ENCODE measurements around the gene IGFBP4.

Gene IGFBP4

DNA sequence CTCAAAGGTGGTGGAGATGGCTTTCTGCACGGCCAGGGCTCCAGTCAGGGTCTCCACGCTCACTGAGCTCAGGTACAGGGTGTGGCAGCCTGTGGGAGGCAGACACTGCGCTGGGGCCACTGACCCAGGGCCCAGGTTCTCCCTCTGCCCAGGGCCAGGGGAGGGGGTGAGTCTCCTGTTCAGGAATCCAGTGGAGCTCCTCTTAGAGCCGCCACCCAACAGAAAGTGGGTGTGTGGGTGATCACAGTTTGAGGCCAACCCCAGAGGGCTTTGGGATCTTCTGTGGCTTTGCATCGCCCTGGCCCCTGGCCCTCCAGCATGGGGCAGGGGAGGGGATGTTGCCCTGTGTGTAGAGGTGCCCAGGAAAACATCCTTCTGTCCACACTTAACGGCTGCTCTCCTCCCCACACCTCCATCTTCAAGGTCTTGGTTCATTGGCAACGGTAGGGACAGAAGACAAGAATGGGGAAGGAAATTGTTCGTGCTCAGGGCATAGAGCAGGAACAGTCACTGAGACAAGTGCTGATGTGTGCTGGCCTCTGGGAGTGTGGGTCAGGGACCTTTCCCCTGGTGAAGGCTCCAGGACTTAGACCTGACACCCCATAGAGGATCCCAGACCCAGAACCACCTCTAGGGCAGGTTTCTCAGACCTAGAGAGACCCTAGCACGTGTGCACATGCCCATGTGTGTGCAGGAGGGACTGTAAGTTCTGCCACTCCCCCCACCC, 36.7 kb downstream of the IGFBP4 start:
- Histone ChIP-seq H3K27me3 (ENCODE audit: control insufficient read depth, insufficient read depth, low read length, poor library complexity, severe bottlenecking) (no peaks in the 10 kb centered on the region), H3K4me3 (ENCODE audit: insufficient read depth, low read depth, low read length) (no peak overlapping the region), H3K36me3 (ENCODE audit: control insufficient read depth, insufficient read depth, low read length) (no peaks in the 10 kb centered on the region), H3K9me3 (ENCODE audit: control insufficient read depth, low read length) (no peaks in the 10 kb centered on the region), H3K27ac (ENCODE audit: insufficient read depth, low read depth, low read length, poor library complexity, severe bottlenecking) (no peak overlapping the region), H3K4me1 (ENCODE audit: control insufficient read depth, insufficient read depth, low read length) (no peaks in the 10 kb centered on the region)
- 90 to 91% methylated on average over 9 of the region's 9 CpGs for WGBS, 2 experiments

DNA sequence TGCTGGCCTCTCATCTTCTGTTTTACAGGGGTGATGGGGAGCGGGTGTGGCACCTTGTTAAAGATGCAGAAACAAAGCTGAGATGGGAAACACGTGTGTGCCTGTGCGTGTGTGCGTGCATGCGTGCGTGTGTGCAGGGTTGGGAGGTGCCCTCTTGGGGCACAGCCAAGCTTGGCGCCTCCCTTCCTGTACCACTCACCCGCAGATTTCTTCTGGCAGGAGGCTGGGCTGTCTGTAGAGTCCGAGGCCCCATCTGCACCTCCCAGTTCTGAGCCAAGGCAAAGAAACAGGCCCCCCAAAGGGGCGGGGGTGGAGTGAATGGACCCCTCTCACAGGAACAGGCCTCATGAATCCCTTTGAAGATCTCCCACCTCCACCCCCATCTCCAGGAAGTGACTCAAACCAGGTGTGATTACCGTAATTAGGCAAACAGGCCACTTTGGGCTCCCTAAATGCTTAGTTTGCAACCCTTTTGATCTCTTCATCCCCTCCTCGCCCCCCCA, 37.3 kb downstream of the IGFBP4 start:
- H3K36me3 ChIP-seq (ENCODE audit: control insufficient read depth, insufficient read depth, low read length), result no peaks in the 10 kb centered on the region
- H3K9me3 ChIP-seq (ENCODE audit: control insufficient read depth, low read length), result no peaks in the 10 kb centered on the region
- 74 to 78% methylated on average over 12 of the region's 12 CpGs for WGBS, 2 experiments
- H3K4me1 ChIP-seq (ENCODE audit: control insufficient read depth, insufficient read depth, low read length), result no peaks in the 10 kb centered on the region
- no peak overlapping the region for H3K27ac ChIP-seq (ENCODE audit: insufficient read depth, low read depth, low read length, poor library complexity, severe bottlenecking)
- H3K27me3 ChIP-seq (ENCODE audit: control insufficient read depth, insufficient read depth, low read length, poor library complexity, severe bottlenecking), result no peaks in the 10 kb centered on the region
- no peak overlapping the region for H3K4me3 ChIP-seq (ENCODE audit: insufficient read depth, low read depth, low read length)

DNA sequence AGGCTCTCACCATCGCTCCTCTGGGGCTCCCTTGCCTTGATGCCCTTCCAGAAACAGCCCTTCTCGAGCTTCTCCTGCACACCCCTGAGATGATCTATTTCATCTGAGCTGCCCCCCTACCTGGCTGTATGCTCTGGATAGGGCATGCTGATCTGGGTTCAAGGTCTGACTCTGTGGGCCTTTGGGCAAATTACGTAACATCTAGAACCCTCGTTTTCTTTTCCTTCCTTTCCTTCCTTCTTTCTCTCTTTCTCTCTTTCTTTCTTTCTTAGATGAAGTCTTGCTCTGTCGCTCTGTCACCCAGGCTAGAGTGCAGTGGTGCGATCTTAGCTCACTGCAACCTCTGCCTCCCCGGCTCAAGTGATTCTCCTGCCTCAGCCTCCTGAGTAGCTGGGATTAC, 37.9 kb downstream of the IGFBP4 start:
- no peak overlapping the region for H3K4me3 ChIP-seq (ENCODE audit: insufficient read depth, low read depth, low read length)
- H3K4me1 ChIP-seq (ENCODE audit: control insufficient read depth, insufficient read depth, low read length), result peaks cover 3% of the 10 kb centered on the region
- 73 to 82% methylated on average over 7 of the region's 7 CpGs for WGBS, 2 experiments
- H3K9me3 ChIP-seq (ENCODE audit: control insufficient read depth, low read length), result no peaks in the 10 kb centered on the region
- H3K36me3 ChIP-seq (ENCODE audit: control insufficient read depth, insufficient read depth, low read length), result no peaks in the 10 kb centered on the region
- no peaks in the 10 kb centered on the region for H3K27me3 ChIP-seq (ENCODE audit: control insufficient read depth, insufficient read depth, low read length, poor library complexity, severe bottlenecking)
- H3K27ac ChIP-seq (ENCODE audit: insufficient read depth, low read depth, low read length, poor library complexity, severe bottlenecking), result no peak overlapping the region

DNA sequence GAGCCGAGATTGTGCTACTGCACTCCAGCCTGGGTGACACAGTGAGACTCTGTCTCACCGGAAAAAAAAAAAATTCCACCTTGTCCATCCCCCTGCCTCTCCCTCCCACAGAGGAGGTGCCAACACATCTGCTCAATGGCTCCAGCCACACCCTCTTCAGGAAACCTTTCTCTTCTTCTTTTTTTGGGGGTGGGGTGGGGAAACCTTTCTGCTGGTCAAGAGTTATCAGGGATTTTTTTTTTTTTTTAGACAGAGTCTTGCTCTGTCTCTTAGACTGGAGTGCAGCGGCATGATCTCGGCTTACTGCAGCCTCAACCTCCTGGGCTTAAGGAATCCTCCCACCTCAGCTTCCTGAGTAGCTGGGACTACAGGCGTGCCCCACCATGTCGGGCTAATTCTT, 39.5 kb downstream of the IGFBP4 start:
- 88 to 90% methylated on average over 6 of the region's 6 CpGs for WGBS, 2 experiments
- H3K4me3 ChIP-seq (ENCODE audit: insufficient read depth, low read depth, low read length), result no peak overlapping the region
- H3K27ac ChIP-seq (ENCODE audit: insufficient read depth, low read depth, low read length, poor library complexity, severe bottlenecking), result no peak overlapping the region
- no peaks in the 10 kb centered on the region for H3K27me3 ChIP-seq (ENCODE audit: control insufficient read depth, insufficient read depth, low read length, poor library complexity, severe bottlenecking)
- no peaks in the 10 kb centered on the region for H3K9me3 ChIP-seq (ENCODE audit: control insufficient read depth, low read length)
- H3K4me1 ChIP-seq (ENCODE audit: control insufficient read depth, insufficient read depth, low read length), result peaks cover 7% of the 10 kb centered on the region
- no peaks in the 10 kb centered on the region for H3K36me3 ChIP-seq (ENCODE audit: control insufficient read depth, insufficient read depth, low read length)

DNA sequence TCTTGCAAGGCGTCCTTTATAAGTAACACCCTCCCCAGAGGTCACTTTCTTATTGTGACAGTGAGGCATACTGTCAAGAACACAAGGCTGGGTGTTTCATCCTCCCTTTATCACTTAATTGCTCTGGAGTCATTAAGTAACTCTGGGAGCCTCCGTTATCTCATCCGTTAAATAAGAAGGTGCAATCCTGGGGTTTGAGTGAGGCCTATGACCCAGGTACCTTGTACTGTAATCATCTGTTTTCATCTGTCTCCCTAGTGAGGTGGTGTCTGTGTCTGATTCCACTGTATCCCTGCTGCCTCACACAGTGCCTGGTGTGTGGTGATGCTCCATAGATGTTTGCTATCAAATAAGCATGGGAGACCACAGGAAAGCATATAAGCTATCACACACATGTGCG, 40.4 kb downstream of the IGFBP4 start:
- WGBS, 2 experiments, result 90 to 93% methylated on average over 4 of the region's 4 CpGs
- H3K4me1 ChIP-seq (ENCODE audit: control insufficient read depth, insufficient read depth, low read length), result peaks cover 7% of the 10 kb centered on the region
- H3K27ac ChIP-seq (ENCODE audit: insufficient read depth, low read depth, low read length, poor library complexity, severe bottlenecking), result no peak overlapping the region
- H3K4me3 ChIP-seq (ENCODE audit: insufficient read depth, low read depth, low read length), result no peak overlapping the region
- H3K36me3 ChIP-seq (ENCODE audit: control insufficient read depth, insufficient read depth, low read length), result no peaks in the 10 kb centered on the region
- H3K9me3 ChIP-seq (ENCODE audit: control insufficient read depth, low read length), result no peaks in the 10 kb centered on the region
- no peaks in the 10 kb centered on the region for H3K27me3 ChIP-seq (ENCODE audit: control insufficient read depth, insufficient read depth, low read length, poor library complexity, severe bottlenecking)

DNA sequence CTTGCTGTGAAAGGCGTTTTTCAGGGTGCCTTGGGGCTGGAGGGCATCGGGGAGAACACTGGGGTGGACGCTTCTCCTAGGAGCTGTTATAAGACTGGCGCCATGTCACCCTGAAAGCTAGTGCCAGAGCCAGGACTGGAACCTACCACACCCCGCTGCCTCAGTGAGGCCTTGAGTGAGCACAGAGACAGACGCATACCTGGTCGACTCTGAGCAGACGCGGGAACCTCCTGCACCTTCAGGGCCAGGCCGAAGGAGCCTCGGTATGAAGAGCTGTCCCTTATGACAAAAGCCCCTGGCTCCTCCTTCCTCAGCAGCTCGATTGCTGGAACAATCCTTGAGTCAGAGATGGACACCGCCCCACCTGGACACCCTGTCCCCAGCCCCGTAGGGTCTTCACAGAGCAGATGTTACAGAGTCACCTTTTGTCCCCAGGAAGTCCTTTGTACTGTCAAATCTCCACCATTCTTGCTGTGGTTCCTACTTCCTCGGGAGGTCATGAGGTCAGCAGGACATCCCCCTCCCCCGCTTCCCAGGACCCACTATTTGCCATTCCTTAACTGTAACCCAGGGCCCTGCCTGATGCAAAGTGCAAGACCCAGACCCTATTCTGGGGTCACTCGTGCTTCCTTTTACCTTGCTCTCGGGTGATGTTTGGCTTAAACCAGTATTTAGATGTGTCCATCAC, 41.2 kb downstream of the IGFBP4 start:
- Histone ChIP-seq H3K36me3 (ENCODE audit: control insufficient read depth, insufficient read depth, low read length) (no peaks in the 10 kb centered on the region), H3K4me3 (ENCODE audit: insufficient read depth, low read depth, low read length) (no peak overlapping the region), H3K27me3 (ENCODE audit: control insufficient read depth, insufficient read depth, low read length, poor library complexity, severe bottlenecking) (no peaks in the 10 kb centered on the region), H3K4me1 (ENCODE audit: control insufficient read depth, insufficient read depth, low read length) (peaks cover 7% of the 10 kb centered on the region), H3K9me3 (ENCODE audit: control insufficient read depth, low read length) (no peaks in the 10 kb centered on the region), H3K27ac (ENCODE audit: insufficient read depth, low read depth, low read length, poor library complexity, severe bottlenecking) (no peak overlapping the region)
- 86% methylated on average over 18 of the region's 18 CpGs for WGBS, 2 experiments

DNA sequence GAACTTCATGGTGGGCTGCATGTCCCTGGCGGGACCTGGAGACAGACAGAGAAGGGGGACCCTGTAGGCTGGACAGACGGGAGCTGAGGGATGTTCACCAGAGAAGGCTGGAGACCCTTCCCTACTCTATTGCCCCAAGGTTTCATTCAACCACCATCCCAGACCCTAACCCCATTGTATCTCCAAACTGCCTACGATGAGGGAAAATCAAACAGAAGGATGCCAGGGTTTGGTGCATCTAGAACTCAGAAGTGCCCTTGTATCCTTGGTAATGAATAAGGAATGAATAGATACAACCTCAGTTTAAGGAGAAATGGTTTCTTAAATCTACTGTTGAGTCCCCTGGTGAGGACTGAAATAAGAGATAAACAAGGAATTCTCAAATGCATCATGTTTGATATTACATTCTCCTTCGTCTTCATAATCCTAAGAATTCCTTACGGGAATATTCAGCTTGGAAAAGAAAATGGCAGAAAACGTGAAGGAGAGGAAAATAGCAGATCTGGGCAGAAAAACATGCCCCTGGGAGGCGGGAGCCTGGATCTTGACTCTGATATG, 41.8 kb downstream of the IGFBP4 start:
- no peak overlapping the region for H3K27ac ChIP-seq (ENCODE audit: insufficient read depth, low read depth, low read length, poor library complexity, severe bottlenecking)

DNA sequence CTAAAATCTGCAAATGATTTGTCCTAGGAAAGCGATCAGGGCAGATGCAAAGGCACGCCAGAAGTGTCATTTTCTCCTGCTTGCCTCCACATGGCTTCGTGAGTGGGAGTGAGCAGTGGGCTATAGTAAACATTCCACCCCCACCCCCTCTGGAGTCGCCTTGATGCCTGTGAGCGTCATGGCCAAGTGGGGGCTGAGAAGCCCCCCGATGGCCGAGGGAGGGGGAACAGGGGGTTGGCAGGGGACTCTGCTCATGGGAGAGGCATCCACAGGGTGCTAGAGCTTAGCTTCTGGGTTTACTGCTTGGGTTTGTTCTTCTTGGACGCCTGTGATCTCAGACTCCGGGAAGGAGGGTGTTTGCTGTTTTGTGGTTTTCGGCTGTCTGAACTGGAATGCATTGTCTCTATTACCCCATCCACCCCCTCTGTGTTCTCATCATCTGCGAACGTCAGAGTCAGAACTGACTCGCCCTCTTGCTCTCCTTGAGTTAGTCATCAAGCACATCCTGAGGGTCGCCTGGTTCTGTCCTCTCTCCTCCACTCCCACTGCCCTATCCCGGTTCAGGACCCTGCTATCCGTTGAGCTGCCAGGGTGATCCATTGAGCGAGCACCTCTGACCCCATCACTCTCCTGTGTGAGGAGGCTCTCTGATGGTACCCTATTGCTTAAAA, 42.7 kb downstream of the IGFBP4 start:
- H3K36me3 ChIP-seq (ENCODE audit: control insufficient read depth, insufficient read depth, low read length), result no peaks in the 10 kb centered on the region
- H3K4me3 ChIP-seq (ENCODE audit: insufficient read depth, low read depth, low read length), result no peak overlapping the region
- H3K9me3 ChIP-seq (ENCODE audit: control insufficient read depth, low read length), result no peaks in the 10 kb centered on the region
- peaks cover 19% of the 10 kb centered on the region for H3K4me1 ChIP-seq (ENCODE audit: control insufficient read depth, insufficient read depth, low read length)
- WGBS, 2 experiments, result 73 to 75% methylated on average over 16 to 17 of the region's 17 CpGs
- no peak overlapping the region for H3K27ac ChIP-seq (ENCODE audit: insufficient read depth, low read depth, low read length, poor library complexity, severe bottlenecking)
- no peaks in the 10 kb centered on the region for H3K27me3 ChIP-seq (ENCODE audit: control insufficient read depth, insufficient read depth, low read length, poor library complexity, severe bottlenecking)

More for the DNA sequence above, 41.8 kb downstream of the IGFBP4 start:
- 83% methylated on average over 6 to 7 of the region's 7 CpGs for WGBS, 2 experiments
- Histone ChIP-seq H3K36me3 (ENCODE audit: control insufficient read depth, insufficient read depth, low read length) (no peaks in the 10 kb centered on the region), H3K27me3 (ENCODE audit: control insufficient read depth, insufficient read depth, low read length, poor library complexity, severe bottlenecking) (no peaks in the 10 kb centered on the region), H3K9me3 (ENCODE audit: control insufficient read depth, low read length) (no peaks in the 10 kb centered on the region), H3K4me1 (ENCODE audit: control insufficient read depth, insufficient read depth, low read length) (peaks cover 10% of the 10 kb centered on the region), H3K4me3 (ENCODE audit: insufficient read depth, low read depth, low read length) (no peak overlapping the region)

DNA sequence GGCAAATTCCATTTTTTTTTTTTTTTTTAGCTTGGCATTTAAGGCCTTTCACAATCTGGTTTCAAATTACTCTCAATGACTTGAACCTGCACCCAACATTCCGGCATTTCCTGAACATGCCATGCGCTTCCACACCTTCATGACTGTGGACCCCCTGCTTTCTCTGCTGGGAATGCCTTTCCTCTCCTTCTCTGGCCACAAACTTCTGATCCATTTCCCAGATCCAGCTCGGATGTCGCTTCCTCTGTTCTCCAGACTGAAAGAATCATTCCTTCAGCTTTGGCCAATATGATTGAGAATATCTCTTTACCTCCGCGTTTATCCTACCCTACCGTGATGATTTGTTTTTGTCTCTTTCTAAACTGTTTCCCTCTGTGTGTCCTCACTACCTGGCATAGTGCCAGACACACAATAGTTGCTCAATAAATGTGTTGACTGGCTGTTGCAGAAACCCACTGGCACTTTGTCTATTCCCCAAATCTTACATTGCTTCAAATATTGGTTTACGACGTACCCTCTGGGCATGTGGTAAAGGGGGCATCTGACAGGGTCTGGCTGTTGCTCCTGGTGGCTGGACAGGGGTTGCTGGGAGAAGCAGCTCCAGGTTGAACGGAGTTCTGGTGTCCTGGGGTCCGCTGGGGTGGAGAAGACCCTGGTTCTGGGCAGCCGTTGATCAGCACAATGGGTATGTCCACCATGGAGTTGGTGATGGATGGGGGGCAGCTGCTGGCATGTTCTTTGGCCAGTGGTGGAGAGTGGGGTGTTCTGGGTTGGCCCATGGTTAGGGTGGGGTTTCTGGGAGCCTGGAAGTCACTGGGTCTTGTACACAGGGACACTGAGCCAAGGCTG, 43.5 kb downstream of the IGFBP4 start:
- Histone ChIP-seq H3K36me3 (ENCODE audit: control insufficient read depth, insufficient read depth, low read length) (no peaks in the 10 kb centered on the region), H3K9me3 (ENCODE audit: control insufficient read depth, low read length) (no peaks in the 10 kb centered on the region), H3K27me3 (ENCODE audit: control insufficient read depth, insufficient read depth, low read length, poor library complexity, severe bottlenecking) (no peaks in the 10 kb centered on the region), H3K4me3 (ENCODE audit: insufficient read depth, low read depth, low read length) (no peak overlapping the region), H3K27ac (ENCODE audit: insufficient read depth, low read depth, low read length, poor library complexity, severe bottlenecking) (no peak overlapping the region), H3K4me1 (ENCODE audit: control insufficient read depth, insufficient read depth, low read length) (peaks cover 20% of the 10 kb centered on the region)
- 89 to 92% methylated on average over 12 of the region's 12 CpGs for WGBS, 2 experiments
